ENCODE data around the gene NRG3.

Gene NRG3

DNA sequence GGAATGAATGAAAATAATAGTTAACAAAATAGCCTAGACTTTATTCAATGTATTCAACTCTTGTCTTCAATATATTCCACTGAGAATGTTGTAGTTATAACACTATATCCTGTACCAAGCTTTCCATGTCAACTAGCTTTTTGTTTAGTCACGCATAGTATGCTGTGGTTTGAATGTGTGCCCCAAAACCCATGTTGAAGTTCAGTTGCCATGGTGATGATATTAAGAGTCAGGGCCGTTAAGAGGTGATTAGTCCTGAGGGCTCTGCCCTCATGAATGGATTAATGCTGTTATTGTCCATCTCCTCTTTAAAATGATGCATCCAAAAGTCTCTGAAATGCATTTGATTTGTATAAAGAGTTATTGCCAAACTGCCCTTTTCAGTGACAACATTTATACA lies 887.6 kb downstream of the NRG3 start:
- TF ChIP-seq ISL1 (CRISPR knock-in tag; IDR thresholded peaks at IDR 0.05) (no peak), ZFP3 (CRISPR knock-in tag; IDR thresholded peaks at IDR 0.05) (no peak), TOX (CRISPR knock-in tag; IDR thresholded peaks at IDR 0.05; ENCODE audit: borderline replicate concordance) (no peak), ARNTL (CRISPR knock-in tag; IDR thresholded peaks at IDR 0.05; ENCODE audit: borderline replicate concordance, low read depth) (no peak), ZFP30 (CRISPR knock-in tag; IDR thresholded peaks at IDR 0.05) (no peak), PPARA (CRISPR knock-in tag; IDR thresholded peaks at IDR 0.05; ENCODE audit: borderline replicate concordance) (no peak), RARB (CRISPR knock-in tag; IDR thresholded peaks at IDR 0.05) (no peak), ESRRG (CRISPR knock-in tag; IDR thresholded peaks at IDR 0.05) (no peak), OSR1 (CRISPR knock-in tag; IDR thresholded peaks at IDR 0.05) (no peak), TCF4 (CRISPR knock-in tag; IDR thresholded peaks at IDR 0.05; ENCODE audit: borderline replicate concordance) (no peak)
- TF ChIP-seq, protein P1, sequence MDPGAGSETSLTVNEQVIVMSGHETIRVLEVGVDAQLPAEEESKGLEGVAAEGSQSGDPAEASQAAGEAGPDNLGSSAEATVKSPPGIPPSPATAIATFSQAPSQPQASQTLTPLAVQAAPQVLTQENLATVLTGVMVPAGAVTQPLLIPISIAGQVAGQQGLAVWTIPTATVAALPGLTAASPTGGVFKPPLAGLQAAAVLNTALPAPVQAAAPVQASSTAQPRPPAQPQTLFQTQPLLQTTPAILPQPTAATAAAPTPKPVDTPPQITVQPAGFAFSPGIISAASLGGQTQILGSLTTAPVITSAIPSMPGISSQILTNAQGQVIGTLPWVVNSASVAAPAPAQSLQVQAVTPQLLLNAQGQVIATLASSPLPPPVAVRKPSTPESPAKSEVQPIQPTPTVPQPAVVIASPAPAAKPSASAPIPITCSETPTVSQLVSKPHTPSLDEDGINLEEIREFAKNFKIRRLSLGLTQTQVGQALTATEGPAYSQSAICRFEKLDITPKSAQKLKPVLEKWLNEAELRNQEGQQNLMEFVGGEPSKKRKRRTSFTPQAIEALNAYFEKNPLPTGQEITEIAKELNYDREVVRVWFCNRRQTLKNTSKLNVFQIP (CRISPR knock-in tag; IDR thresholded peaks at IDR 0.05; ENCODE audit: borderline replicate concordance, low read depth): no peak
- TF ChIP-seq, protein P2, sequence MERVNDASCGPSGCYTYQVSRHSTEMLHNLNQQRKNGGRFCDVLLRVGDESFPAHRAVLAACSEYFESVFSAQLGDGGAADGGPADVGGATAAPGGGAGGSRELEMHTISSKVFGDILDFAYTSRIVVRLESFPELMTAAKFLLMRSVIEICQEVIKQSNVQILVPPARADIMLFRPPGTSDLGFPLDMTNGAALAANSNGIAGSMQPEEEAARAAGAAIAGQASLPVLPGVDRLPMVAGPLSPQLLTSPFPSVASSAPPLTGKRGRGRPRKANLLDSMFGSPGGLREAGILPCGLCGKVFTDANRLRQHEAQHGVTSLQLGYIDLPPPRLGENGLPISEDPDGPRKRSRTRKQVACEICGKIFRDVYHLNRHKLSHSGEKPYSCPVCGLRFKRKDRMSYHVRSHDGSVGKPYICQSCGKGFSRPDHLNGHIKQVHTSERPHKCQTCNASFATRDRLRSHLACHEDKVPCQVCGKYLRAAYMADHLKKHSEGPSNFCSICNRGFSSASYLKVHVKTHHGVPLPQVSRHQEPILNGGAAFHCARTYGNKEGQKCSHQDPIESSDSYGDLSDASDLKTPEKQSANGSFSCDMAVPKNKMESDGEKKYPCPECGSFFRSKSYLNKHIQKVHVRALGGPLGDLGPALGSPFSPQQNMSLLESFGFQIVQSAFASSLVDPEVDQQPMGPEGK (CRISPR knock-in tag; IDR thresholded peaks at IDR 0.05; ENCODE audit: borderline replicate concordance): no peak
- no peak for ATAC-seq

DNA sequence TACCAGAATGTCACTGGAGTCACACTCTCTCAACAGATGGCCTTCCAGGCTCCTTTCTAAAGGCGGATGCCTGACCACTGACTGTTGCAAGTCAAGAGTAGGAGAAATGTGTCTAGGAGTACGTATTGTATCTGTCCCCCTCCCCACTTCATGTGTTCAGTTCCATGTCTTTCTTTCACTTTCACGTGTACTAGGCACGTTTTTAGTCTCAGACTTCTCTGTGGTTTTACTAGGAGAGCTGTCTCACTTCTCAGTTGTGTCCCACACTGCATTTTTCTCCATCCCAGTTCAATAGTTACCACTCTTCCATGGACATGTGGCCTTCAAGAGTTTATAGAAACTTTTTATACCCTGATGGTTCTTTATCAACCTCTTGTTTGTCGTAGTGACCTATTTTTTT lies 893.0 kb downstream of the NRG3 start:
- no peak for TF ChIP-seq ZFP30 (CRISPR knock-in tag; IDR thresholded peaks at IDR 0.05)
- TF ChIP-seq SNAI2 (CRISPR knock-in tag; IDR thresholded peaks at IDR 0.05): no peak
- TF ChIP-seq ZNF70 (CRISPR knock-in tag; IDR thresholded peaks at IDR 0.05): no peak
- no peak for TF ChIP-seq GLIS3 (CRISPR knock-in tag; IDR thresholded peaks at IDR 0.05)
- TF ChIP-seq, protein P1 (CRISPR knock-in tag; IDR thresholded peaks at IDR 0.05; ENCODE audit: borderline replicate concordance, low read depth): no peak
- TF ChIP-seq RARB (CRISPR knock-in tag; IDR thresholded peaks at IDR 0.05): no peak
- no peak for TF ChIP-seq TCF4 (CRISPR knock-in tag; IDR thresholded peaks at IDR 0.05; ENCODE audit: borderline replicate concordance)
- no peak for TF ChIP-seq ZC3H10 (CRISPR knock-in tag; IDR thresholded peaks at IDR 0.05)
- no peak for TF ChIP-seq TOX (CRISPR knock-in tag; IDR thresholded peaks at IDR 0.05; ENCODE audit: borderline replicate concordance)
- TF ChIP-seq ARNTL (CRISPR knock-in tag; IDR thresholded peaks at IDR 0.05; ENCODE audit: borderline replicate concordance, low read depth): no peak
- no peak for TF ChIP-seq ZNF565 (CRISPR knock-in tag; conservative IDR thresholded peaks at IDR 0.05; ENCODE audit: low read depth)
- no peak for TF ChIP-seq ESRRG (CRISPR knock-in tag; IDR thresholded peaks at IDR 0.05)
- TF ChIP-seq, protein P3, sequence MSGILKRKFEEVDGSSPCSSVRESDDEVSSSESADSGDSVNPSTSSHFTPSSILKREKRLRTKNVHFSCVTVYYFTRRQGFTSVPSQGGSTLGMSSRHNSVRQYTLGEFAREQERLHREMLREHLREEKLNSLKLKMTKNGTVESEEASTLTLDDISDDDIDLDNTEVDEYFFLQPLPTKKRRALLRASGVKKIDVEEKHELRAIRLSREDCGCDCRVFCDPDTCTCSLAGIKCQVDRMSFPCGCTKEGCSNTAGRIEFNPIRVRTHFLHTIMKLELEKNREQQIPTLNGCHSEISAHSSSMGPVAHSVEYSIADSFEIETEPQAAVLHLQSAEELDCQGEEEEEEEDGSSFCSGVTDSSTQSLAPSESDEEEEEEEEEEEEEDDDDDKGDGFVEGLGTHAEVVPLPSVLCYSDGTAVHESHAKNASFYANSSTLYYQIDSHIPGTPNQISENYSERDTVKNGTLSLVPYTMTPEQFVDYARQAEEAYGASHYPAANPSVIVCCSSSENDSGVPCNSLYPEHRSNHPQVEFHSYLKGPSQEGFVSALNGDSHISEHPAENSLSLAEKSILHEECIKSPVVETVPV (CRISPR knock-in tag; IDR thresholded peaks at IDR 0.05): no peak
- ATAC-seq: no peak

DNA sequence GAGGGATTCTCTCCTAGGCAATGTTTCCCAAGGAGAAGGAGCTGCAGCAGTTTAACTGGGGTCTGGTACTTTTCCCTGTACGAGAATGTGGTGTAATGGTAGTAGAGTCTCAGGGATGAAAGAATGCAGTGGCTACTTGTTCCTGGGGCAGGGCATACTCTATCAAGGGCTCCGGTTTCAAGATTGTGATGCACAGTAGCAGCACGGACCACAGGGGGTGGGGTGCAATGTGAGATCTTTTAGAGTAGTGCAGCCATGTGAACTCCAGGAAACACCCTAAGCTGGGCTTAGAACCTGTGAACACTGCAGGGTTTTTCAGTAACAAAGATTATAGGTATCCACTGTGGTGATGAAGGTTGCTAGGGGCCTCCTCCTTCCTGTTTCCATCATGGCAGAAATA lies 903.9 kb downstream of the NRG3 start:
- ATAC-seq: no peak
- no peak for TF ChIP-seq SNAI2 (CRISPR knock-in tag; IDR thresholded peaks at IDR 0.05)
- TF ChIP-seq, protein P2 (CRISPR knock-in tag; IDR thresholded peaks at IDR 0.05; ENCODE audit: borderline replicate concordance): no peak
- TF ChIP-seq RARB (CRISPR knock-in tag; IDR thresholded peaks at IDR 0.05): no peak
- no peak for TF ChIP-seq ZNF565 (CRISPR knock-in tag; conservative IDR thresholded peaks at IDR 0.05; ENCODE audit: low read depth)
- TF ChIP-seq ISL1 (CRISPR knock-in tag; IDR thresholded peaks at IDR 0.05): no peak
- TF ChIP-seq GLIS3 (CRISPR knock-in tag; IDR thresholded peaks at IDR 0.05): no peak
- TF ChIP-seq ARNTL (CRISPR knock-in tag; IDR thresholded peaks at IDR 0.05; ENCODE audit: borderline replicate concordance, low read depth): no peak
- no peak for TF ChIP-seq TOX (CRISPR knock-in tag; IDR thresholded peaks at IDR 0.05; ENCODE audit: borderline replicate concordance)
- TF ChIP-seq CSDC2 (CRISPR knock-in tag; IDR thresholded peaks at IDR 0.05): no peak
- TF ChIP-seq PPARA (CRISPR knock-in tag; IDR thresholded peaks at IDR 0.05; ENCODE audit: borderline replicate concordance): no peak
- no peak for TF ChIP-seq TCF4 (CRISPR knock-in tag; IDR thresholded peaks at IDR 0.05; ENCODE audit: borderline replicate concordance)
- TF ChIP-seq ZFP30 (CRISPR knock-in tag; IDR thresholded peaks at IDR 0.05): no peak
- TF ChIP-seq, protein P4, sequence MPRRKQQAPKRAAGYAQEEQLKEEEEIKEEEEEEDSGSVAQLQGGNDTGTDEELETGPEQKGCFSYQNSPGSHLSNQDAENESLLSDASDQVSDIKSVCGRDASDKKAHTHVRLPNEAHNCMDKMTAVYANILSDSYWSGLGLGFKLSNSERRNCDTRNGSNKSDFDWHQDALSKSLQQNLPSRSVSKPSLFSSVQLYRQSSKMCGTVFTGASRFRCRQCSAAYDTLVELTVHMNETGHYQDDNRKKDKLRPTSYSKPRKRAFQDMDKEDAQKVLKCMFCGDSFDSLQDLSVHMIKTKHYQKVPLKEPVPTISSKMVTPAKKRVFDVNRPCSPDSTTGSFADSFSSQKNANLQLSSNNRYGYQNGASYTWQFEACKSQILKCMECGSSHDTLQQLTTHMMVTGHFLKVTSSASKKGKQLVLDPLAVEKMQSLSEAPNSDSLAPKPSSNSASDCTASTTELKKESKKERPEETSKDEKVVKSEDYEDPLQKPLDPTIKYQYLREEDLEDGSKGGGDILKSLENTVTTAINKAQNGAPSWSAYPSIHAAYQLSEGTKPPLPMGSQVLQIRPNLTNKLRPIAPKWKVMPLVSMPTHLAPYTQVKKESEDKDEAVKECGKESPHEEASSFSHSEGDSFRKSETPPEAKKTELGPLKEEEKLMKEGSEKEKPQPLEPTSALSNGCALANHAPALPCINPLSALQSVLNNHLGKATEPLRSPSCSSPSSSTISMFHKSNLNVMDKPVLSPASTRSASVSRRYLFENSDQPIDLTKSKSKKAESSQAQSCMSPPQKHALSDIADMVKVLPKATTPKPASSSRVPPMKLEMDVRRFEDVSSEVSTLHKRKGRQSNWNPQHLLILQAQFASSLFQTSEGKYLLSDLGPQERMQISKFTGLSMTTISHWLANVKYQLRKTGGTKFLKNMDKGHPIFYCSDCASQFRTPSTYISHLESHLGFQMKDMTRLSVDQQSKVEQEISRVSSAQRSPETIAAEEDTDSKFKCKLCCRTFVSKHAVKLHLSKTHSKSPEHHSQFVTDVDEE (CRISPR knock-in tag; IDR thresholded peaks at IDR 0.05): no peak
